Measurements from ENCODE around the gene RPS25. TPM values are rescaled to one million over a fixed set of nuclear protein-coding genes. Genes with fewer than 3 reads are reported as not detected.

RPS25 gene
- total and polyA plus RNA-seq, 10 of the 15 experiments (the other 5 are each of a cell fraction or from before 2014, with no cell fraction given) = 886 to 3,746 (median 3,066) TPM

DNA sequence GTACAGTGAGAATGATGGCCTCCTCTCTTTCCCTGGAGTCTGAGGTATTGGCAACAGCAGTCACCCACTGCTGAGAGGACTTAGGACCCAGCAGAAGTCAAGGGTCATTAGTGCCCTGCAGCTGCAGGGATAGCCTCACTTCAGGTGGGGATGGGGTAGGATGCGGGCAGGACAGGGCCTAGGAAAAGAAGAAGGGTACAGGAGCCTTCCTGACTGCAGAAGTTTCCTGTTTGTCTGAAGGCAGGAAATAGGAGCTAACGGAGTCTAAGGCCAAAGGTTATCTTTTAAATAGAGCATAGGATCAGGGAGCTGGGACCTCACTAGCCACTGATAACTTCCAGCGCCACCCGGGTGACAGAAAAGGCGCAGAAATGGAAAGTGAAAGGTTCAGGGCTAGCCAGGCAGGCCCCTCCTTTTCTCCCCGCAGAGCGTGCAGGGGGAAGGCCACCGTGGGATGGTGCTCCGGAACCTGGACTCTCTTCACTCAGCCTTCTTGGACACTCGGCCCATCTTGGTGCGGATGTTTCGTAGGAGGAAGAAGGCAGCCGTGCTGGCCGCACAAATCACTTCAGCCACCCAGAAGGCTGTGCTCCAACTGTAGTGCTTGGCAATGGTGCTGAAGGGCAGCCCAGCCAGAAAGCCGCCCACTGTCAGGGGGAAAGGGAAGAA lies 6.4 kb upstream of the RPS25 start:
- RAD21 ChIA-PET (ENCODE audit: unreplicated experiment) = no interaction called here
- Histone ChIP-seq H3K4me1 (ENCODE audit: control insufficient read depth, insufficient read depth, low read length) (peaks cover 12% of the 10 kb centered on the region), H3K36me3 (ENCODE audit: control insufficient read depth in 2 of 2, insufficient read depth in 2 of 2, low read length in 1 of 2) (peaks cover 5 to 9% of the 10 kb centered on the region in 2 experiments; a peak in 3 of 4 replicates), H3K27ac (ENCODE audit: control insufficient read depth, insufficient read depth) (no peak overlapping the region), H4K20me1 (ENCODE audit: control insufficient read depth, insufficient read depth) (no peaks in the 10 kb centered on the region), H2AFZ (ENCODE audit: control insufficient read depth, low read depth, low read length) (no peak overlapping the region), H3K4me3 (no peak overlapping the region), H3K9ac (ENCODE audit: control insufficient read depth, insufficient read depth, low read length) (no peak overlapping the region), H3K4me2 (ENCODE audit: control insufficient read depth, insufficient read depth) (no peak overlapping the region), H3K27me3 (replicated peaks in 1 of 2; ENCODE audit: control insufficient read depth in 2 of 2, insufficient read depth in 2 of 2, low read length in 1 of 2) (no peaks in the 10 kb centered on the region), H3K9me3 (replicated peaks; ENCODE audit: control insufficient read depth, insufficient read depth, low read length) (no peaks in the 10 kb centered on the region), H3K79me2 (ENCODE audit: control insufficient read depth, insufficient read depth, low read length) (peaks cover 17% of the 10 kb centered on the region)
- POLR2A ChIA-PET = interaction anchor here (0.6 to 2.2 kb wide), 2 partner anchors 27 to 202 kb away, joined by 3 to 14 read pairs; no protein-coding TSS in a partner anchor
- CTCF ChIA-PET = interaction anchor here (1.0 kb wide), 1 partner anchor 41 kb away, joined by 3 read pairs; no protein-coding TSS in a partner anchor
- ATAC-seq (no peak), FAIRE-seq (no peak), DNase-seq (ENCODE audit: low read depth, low spot score) (no peak)
- 98% methylated on average over 15 of the region's 15 CpGs for WGBS (ENCODE audit: insufficient coverage, insufficient replicate concordance, low lambda C conversion rate, missing lambda C conversion rate)
- TF ChIP-seq RB1 (IDR thresholded peaks at IDR 0.05; ENCODE audit: borderline replicate concordance) (no peak), POLR2A (IDR thresholded peaks at IDR 0.05; ENCODE audit: low read depth, low read length) (0 out of 2 replicates have a peak, but pooled peaks have one; percentile 15), MYC (IDR thresholded peaks at IDR 0.05; ENCODE audit: insufficient read depth, insufficient read length, insufficient replicate concordance, low read length, severe bottlenecking) (no peak), HDAC6 (IDR thresholded peaks at IDR 0.05; ENCODE audit: unreplicated experiment) (no peak), PAX8 (IDR thresholded peaks at IDR 0.05) (no peak)
- BruUV-seq (replicated peaks) = no TSS peak
- intact Hi-C loops (cut with micrococcal nuclease; ENCODE audit: unreplicated experiment) (no loop called here), in situ Hi-C loops (cut with MboI) (no loop called here)
- SMC1A ChIA-PET (ENCODE audit: uncharacterized antibody, unreplicated experiment) = interaction anchor here (0.7 to 1.6 kb wide), 3 partner anchors 31 to 299 kb away, joined by 3 read pairs; no protein-coding TSS in a partner anchor

DNA sequence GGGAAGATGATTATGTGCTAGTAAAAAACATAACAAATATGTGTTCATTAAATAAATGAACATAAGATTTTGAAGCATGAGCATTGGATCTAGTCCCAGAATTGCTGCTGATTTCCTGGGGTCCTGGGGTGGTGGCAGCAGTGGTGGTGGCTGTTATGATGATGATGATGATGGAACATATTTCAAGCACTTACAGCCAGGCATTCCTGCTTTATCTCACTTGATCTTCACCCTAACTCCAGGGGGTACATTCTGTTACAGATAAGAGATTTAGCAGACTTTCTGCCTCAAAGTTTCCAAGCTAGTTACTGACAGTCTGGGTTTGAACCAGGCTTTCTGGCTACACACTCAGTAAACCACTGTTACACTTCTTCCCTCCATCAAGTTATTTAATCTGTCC lies 5.6 kb upstream of the RPS25 start:
- TF ChIP-seq NFXL1 (IDR thresholded peaks at IDR 0.05; ENCODE audit: borderline replicate concordance) (no peak), BHLHE40 (IDR thresholded peaks at IDR 0.05; ENCODE audit: borderline replicate concordance in 1 of 2, low read depth in 2 of 2, low read length in 1 of 2) (no peak), MTA3 (IDR thresholded peaks at IDR 0.05; ENCODE audit: borderline replicate concordance, low read length) (no peak), NBN (IDR thresholded peaks at IDR 0.05) (no peak), LARP7 (IDR thresholded peaks at IDR 0.05) (no peak), SIX5 (IDR thresholded peaks at IDR 0.05; ENCODE audit: low read depth, low read length, severe bottlenecking) (no peak), RAD21 (IDR thresholded peaks at IDR 0.05; ENCODE audit: insufficient read depth, low read depth, low read length) (no peak), PML (IDR thresholded peaks at IDR 0.05; ENCODE audit: low read length) (no peak), ELK1 (IDR thresholded peaks at IDR 0.05; ENCODE audit: low read depth, low read length) (no peak)
- TF ChIP-seq, protein P1, sequence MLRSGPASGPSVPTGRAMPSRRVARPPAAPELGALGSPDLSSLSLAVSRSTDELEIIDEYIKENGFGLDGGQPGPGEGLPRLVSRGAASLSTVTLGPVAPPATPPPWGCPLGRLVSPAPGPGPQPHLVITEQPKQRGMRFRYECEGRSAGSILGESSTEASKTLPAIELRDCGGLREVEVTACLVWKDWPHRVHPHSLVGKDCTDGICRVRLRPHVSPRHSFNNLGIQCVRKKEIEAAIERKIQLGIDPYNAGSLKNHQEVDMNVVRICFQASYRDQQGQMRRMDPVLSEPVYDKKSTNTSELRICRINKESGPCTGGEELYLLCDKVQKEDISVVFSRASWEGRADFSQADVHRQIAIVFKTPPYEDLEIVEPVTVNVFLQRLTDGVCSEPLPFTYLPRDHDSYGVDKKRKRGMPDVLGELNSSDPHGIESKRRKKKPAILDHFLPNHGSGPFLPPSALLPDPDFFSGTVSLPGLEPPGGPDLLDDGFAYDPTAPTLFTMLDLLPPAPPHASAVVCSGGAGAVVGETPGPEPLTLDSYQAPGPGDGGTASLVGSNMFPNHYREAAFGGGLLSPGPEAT (IDR thresholded peaks at IDR 0.05; ENCODE audit: low read depth) = no peak
- RAD21 ChIA-PET (ENCODE audit: unreplicated experiment) = no interaction called here
- Histone ChIP-seq H3K79me2 (ENCODE audit: control insufficient read depth, insufficient read depth, low read length) (peaks cover 20% of the 10 kb centered on the region), H3K27me3 (replicated peaks in 1 of 2; ENCODE audit: control insufficient read depth in 2 of 2, insufficient read depth in 2 of 2, low read length in 1 of 2) (no peaks in the 10 kb centered on the region), H3K27ac (ENCODE audit: control insufficient read depth, insufficient read depth) (no peak overlapping the region), H3K36me3 (ENCODE audit: control insufficient read depth in 2 of 2, insufficient read depth in 2 of 2, low read length in 1 of 2) (peaks cover 5 to 9% of the 10 kb centered on the region in 2 experiments; a peak in 3 of 4 replicates), H3K4me1 (ENCODE audit: control insufficient read depth, insufficient read depth, low read length) (peaks cover 4% of the 10 kb centered on the region), H3K9ac (ENCODE audit: control insufficient read depth, insufficient read depth, low read length) (no peak overlapping the region), H3K4me2 (ENCODE audit: control insufficient read depth, insufficient read depth) (no peak overlapping the region), H2AFZ (ENCODE audit: control insufficient read depth, low read depth, low read length) (no peak overlapping the region), H4K20me1 (ENCODE audit: control insufficient read depth, insufficient read depth) (no peaks in the 10 kb centered on the region), H3K4me3 (no peak overlapping the region), H3K9me3 (replicated peaks; ENCODE audit: control insufficient read depth, insufficient read depth, low read length) (no peaks in the 10 kb centered on the region)
- no peak for FAIRE-seq
- CTCF ChIA-PET = interaction anchor here (1.2 to 1.4 kb wide), 3 partner anchors 8 to 61 kb away, joined by 3 to 5 read pairs (median 4); partner anchors contain the start of gene HMBS
- intact Hi-C loops (cut with micrococcal nuclease; ENCODE audit: unreplicated experiment) (no loop called here), in situ Hi-C loops (cut with MboI) (no loop called here)
- no TSS peak for BruUV-seq (replicated peaks)
- POLR2A ChIA-PET = interaction anchor here (2.2 kb wide), 1 partner anchor 28 kb away, joined by 14 read pairs; no protein-coding TSS in a partner anchor
- no peak for DNase-seq (ENCODE audit: low read depth, low spot score)
- ATAC-seq = no peak
- SMC1A ChIA-PET (ENCODE audit: uncharacterized antibody, unreplicated experiment) = interaction anchor here (0.7 to 1.6 kb wide), 3 partner anchors 31 to 299 kb away, joined by 3 read pairs; no protein-coding TSS in a partner anchor
